ENCODE measurements around the gene CALCOCO1.

- TF ChIP-seq YY1 (IDR thresholded peaks at IDR 0.05; ENCODE audit: insufficient read depth, insufficient read length) (no peak), SUZ12 (IDR thresholded peaks at IDR 0.05; ENCODE audit: extremely low read depth, insufficient read depth, insufficient read length) (no peak)
These were observed 43.3 kb downstream of the CALCOCO1 start for GRCh38 chr12:53683983-53684382.
